Tibial nerve (tissue), 4 donors: ENCODE results near the gene CCDC92. TPM values are rescaled to one million over a fixed set of nuclear protein-coding genes. Genes with fewer than 3 reads are reported as not detected.
"Not testable (repeated sequence)": the region's sequence is repeated elsewhere in the genome, so short reads cannot be mapped to it uniquely, and the experiment has no call there.

Experiments
- DNase-seq, 2 donors: peaks; one replicate each; pipeline ENCODE4 v3.0.0-alpha.2; 2019; ENCODE audit warnings: low spot score in 2 of 2
- H3K27ac ChIP-seq, 4 donors: fragments of 200-600 bp; sonication (generic) in 3 of 4; one replicate each; pipeline ENCODE4 v1.5.1; 2017 to 2019; ENCODE audit warnings: mild to moderate bottlenecking in 1 of 4
- H3K27me3 ChIP-seq, 2 donors: fragments of 200-600 bp; sonication (generic) in 1 of 2; one replicate each; pipeline versions ENCODE4 v1.5.1 to v1.6.0; 2017 to 2019
- H3K36me3 ChIP-seq, 3 donors: fragments of 200-600 bp; sonication (generic); one replicate each; pipeline ENCODE4 v1.5.1; 2018 to 2019
- H3K4me1 ChIP-seq, 4 donors: fragments of 200-600 bp; sonication (generic) in 3 of 4; one replicate each; pipeline ENCODE4 v1.5.1; 2017 to 2019
- H3K4me3 ChIP-seq, 4 donors: fragments of 200-600 bp; sonication (generic) in 3 of 4; one replicate each; pipeline ENCODE4 v1.5.1; 2017 to 2019; ENCODE audit warnings: mild to moderate bottlenecking in 1 of 4, moderate library complexity in 1 of 4
- H3K9me3 ChIP-seq, 4 donors: fragments of 200-600 bp; sonication (generic) in 3 of 4; one replicate each; pipeline ENCODE4 v1.5.1; 2017 to 2019
- EP300 ChIP-seq, 2 donors: sonication (generic); formaldehyde crosslinking; IDR thresholded peaks; one replicate each; pipeline ENCODE4 v1.6.1; 2017; ENCODE audit warnings: antibody characterized with exemption in 2 of 2, mild to moderate bottlenecking in 1 of 2
- POLR2A ChIP-seq, 2 donors: fragments of 450-650 bp; IDR thresholded peaks; one replicate each; pipeline ENCODE4 v1.6.1; 2017; ENCODE audit warnings: antibody characterized with exemption in 2 of 2, mild to moderate bottlenecking in 2 of 2, moderate library complexity in 2 of 2
- WGBS, 2 donors: methylation state at CpG; one replicate each; pipeline ENCODE4 v1.1.5; 2018; 5-methylcytosine and 5-hydroxymethylcytosine counted together
- total RNA-seq, 4 donors: library from RNA; depleted of rRNA; stranded (reverse); fragments of >200 nt; gene quantifications; one replicate each; pipeline ENCODE4 v1.1.0, GENCODE V29; 2016
- TF ChIP-seq, protein P1 (sequence below), 5 experiments: fragments of 200-600 bp in 3 of 5; fragments of 450-650 bp in 2 of 5; sonication (generic) in 3 of 5; IDR thresholded peaks; one replicate each; pipeline ENCODE4 v1.5.1; 2016 to 2019; ENCODE audit warnings: antibody characterized with exemption in 5 of 5, mild to moderate bottlenecking in 3 of 5, moderate library complexity in 2 of 5

The CCDC92 gene
- total RNA-seq, 4 donors from 2014 or later: 41.0 to 46.8 (median 42.6) TPM

- H3K4me1 ChIP-seq: peaks cover 0 to 50% (median 1%) of the 10 kb centered on the region in 4 donors
- no peaks in the 10 kb centered on the region for H3K27me3 ChIP-seq
- no peak overlapping the region for H3K27ac ChIP-seq
- TF ChIP-seq, protein P1, sequence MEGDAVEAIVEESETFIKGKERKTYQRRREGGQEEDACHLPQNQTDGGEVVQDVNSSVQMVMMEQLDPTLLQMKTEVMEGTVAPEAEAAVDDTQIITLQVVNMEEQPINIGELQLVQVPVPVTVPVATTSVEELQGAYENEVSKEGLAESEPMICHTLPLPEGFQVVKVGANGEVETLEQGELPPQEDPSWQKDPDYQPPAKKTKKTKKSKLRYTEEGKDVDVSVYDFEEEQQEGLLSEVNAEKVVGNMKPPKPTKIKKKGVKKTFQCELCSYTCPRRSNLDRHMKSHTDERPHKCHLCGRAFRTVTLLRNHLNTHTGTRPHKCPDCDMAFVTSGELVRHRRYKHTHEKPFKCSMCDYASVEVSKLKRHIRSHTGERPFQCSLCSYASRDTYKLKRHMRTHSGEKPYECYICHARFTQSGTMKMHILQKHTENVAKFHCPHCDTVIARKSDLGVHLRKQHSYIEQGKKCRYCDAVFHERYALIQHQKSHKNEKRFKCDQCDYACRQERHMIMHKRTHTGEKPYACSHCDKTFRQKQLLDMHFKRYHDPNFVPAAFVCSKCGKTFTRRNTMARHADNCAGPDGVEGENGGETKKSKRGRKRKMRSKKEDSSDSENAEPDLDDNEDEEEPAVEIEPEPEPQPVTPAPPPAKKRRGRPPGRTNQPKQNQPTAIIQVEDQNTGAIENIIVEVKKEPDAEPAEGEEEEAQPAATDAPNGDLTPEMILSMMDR (IDR thresholded peaks at IDR 0.05): no peak
- TF ChIP-seq EP300 (IDR thresholded peaks at IDR 0.05) (no peak), POLR2A (IDR thresholded peaks at IDR 0.05) (no peak)
- H3K36me3 ChIP-seq: peaks cover 0 to 8% (median 0%) of the 10 kb centered on the region in 3 donors
- no peak overlapping the region for H3K4me3 ChIP-seq
- H3K9me3 ChIP-seq: no peaks in the 10 kb centered on the region
- DNase-seq: no peak
- 79 to 80% methylated on average over 15 of the region's 15 CpGs for WGBS, 2 donors
Measured at GRCh38 chr12:123950476-123951349, 21.9 kb downstream of the CCDC92 start.

DNA sequence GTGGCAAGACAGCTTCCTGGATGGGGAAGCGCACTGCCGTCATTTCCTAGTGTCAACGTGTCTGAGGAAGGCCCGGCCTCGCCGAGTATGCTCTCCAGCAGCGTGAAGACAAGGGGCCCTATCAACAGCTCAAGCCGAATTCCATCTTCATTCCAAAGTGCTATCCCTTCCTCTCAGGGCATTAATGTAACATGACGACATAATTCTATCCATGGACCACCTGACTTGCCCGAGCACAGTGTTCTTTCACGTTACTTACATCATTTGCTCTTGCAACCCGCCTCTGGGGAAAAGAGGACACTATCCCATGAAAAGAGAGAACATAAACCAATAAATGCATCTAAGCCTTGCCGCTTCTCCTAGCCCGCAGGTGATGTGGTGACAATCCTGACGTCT lies 22.9 kb downstream of the CCDC92 start:
- WGBS, 2 donors: 89 to 90% methylated on average over 15 of the region's 15 CpGs

DNA sequence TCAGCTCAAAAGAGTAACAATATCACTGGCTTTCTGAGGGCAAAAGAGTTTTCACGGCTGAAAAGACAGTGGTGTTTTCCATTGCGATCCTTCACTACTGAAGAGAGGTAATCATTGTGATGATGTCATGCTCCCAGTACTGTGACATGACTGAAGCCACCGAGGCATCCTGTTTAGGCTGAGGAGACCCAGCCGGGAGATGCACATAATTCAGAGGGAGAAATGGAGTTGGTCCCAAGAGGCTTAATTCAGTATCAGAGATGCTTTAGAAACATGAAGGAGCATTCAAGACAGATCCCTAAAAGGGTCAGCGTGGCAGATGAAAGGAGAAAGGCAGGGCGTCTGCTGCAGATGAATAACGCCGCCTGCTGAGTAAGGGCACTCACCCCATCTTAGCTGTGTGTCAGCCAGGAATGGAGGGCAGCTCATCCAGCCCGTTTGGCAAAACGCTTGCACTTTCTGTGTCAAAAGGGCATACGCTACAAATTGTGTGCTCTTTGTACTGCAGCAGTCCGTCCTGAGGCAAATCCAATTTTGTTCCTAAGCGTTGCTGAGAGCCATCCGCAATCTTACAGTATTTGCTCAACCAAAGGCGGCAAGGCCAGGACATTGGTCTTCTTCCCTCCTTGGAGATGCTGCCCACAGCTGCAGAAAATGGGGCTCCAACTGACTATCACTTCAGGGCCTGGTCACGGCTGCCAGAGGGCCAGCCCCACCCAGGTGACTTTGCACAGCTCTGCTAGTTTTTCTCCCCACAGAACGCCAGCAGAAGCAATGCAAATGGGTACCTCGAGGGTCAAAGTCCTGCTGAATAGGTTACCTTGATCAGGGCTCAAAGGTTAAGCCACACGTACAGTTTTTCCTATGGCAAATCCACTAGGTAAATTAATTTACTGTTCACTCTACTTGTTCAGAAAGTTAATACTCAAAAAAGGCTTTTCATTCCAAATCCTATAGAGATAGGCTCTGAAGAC lies 23.5 kb downstream of the CCDC92 start:
- Histone ChIP-seq H3K9me3 (no peaks in the 10 kb centered on the region), H3K36me3 (peaks cover 0 to 21% (median 0%) of the 10 kb centered on the region in 3 donors), H3K4me1 (peaks cover 0 to 54% (median 1%) of the 10 kb centered on the region in 4 donors), H3K4me3 (no peak overlapping the region), H3K27me3 (no peaks in the 10 kb centered on the region), H3K27ac (no peak overlapping the region)
- WGBS, 2 donors: 66 to 79% methylated on average over 19 of the region's 19 CpGs
- DNase-seq: no peak
- TF ChIP-seq POLR2A (IDR thresholded peaks at IDR 0.05): no peak
- no peak for TF ChIP-seq EP300 (IDR thresholded peaks at IDR 0.05)
- TF ChIP-seq, protein P1 (IDR thresholded peaks at IDR 0.05): no peak

More for the DNA sequence above, 22.9 kb downstream of the CCDC92 start:
- no peaks in the 10 kb centered on the region for H3K9me3 ChIP-seq
- no peak overlapping the region for H3K27ac ChIP-seq
- peaks cover 0 to 54% (median 1%) of the 10 kb centered on the region in 4 donors for H3K4me1 ChIP-seq
- H3K4me3 ChIP-seq: no peak overlapping the region
- TF ChIP-seq POLR2A (IDR thresholded peaks at IDR 0.05): no peak
- TF ChIP-seq, protein P1 (IDR thresholded peaks at IDR 0.05): no peak
- TF ChIP-seq EP300 (IDR thresholded peaks at IDR 0.05): no peak
- H3K36me3 ChIP-seq: peaks cover 0 to 17% (median 0%) of the 10 kb centered on the region in 3 donors
- no peak for DNase-seq
- no peaks in the 10 kb centered on the region for H3K27me3 ChIP-seq

DNA sequence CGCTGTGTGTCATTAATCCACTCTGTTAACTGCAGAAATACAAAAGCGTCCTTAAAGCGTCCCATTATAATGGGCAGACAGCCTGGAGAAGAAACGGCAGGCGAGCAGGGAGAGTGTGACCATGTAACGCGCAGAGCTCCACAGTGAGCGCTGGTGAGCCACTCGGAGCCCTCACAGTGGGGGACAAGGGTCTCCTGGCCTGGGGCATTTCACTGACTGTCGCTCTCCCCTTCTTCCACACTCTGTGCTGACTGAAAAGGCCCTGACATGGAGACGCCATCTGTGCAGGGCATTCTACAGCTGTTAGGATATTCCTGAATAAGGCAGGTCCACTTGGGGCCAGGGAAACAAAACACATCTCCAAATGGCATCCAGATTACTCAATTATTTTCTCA lies 24.2 kb downstream of the CCDC92 start:
- H3K36me3 ChIP-seq: peaks cover 0 to 23% (median 0%) of the 10 kb centered on the region in 3 donors
- no peaks in the 10 kb centered on the region for H3K9me3 ChIP-seq
- H3K4me3 ChIP-seq: no peak overlapping the region
- H3K27ac ChIP-seq: peak overlapping the region in 1 of 4 donors; percentile 23
- peaks cover 0 to 59% (median 1%) of the 10 kb centered on the region in 4 donors for H3K4me1 ChIP-seq
- no peak for TF ChIP-seq POLR2A (IDR thresholded peaks at IDR 0.05)
- TF ChIP-seq, protein P1 (IDR thresholded peaks at IDR 0.05): no peak
- no peak for TF ChIP-seq EP300 (IDR thresholded peaks at IDR 0.05)
- 57 to 76% methylated on average over 11 of the region's 11 CpGs for WGBS, 2 donors
- no peak for DNase-seq
- H3K27me3 ChIP-seq: no peaks in the 10 kb centered on the region

- Histone ChIP-seq H3K36me3 (peaks cover 0 to 32% (median 0%) of the 10 kb centered on the region in 3 donors), H3K27ac (peak overlapping the region in 1 of 4 donors; percentile 23), H3K4me1 (peaks cover 0 to 68% (median 1%) of the 10 kb centered on the region in 4 donors)
- not testable (repeated sequence) for H3K27me3 ChIP-seq, H3K9me3 ChIP-seq, H3K4me3 ChIP-seq, DNase-seq
- WGBS, 2 donors: 54 to 58% methylated on average over 6 to 7 of the region's 7 CpGs
Measured at GRCh38 chr12:123947531-123947930, 25.1 kb downstream of the CCDC92 start.

- H3K27ac ChIP-seq: not testable (repeated sequence)
- WGBS, 2 donors: 80 to 86% methylated on average over 14 to 35 of the region's 35 CpGs
Measured at GRCh38 chr12:123946516-123947505, 25.8 kb downstream of the CCDC92 start.

More at GRCh38 chr12:123946516-123947505, 25.8 kb downstream of the CCDC92 start:
- H3K36me3 ChIP-seq: peaks cover 0 to 39% (median 0%) of the 10 kb centered on the region in 3 donors
- H3K27me3 ChIP-seq, H3K4me3 ChIP-seq, H3K9me3 ChIP-seq, DNase-seq: not testable (repeated sequence)
- peaks cover 0 to 69% (median 1%) of the 10 kb centered on the region in 4 donors for H3K4me1 ChIP-seq
